ENCODE results near the gene CPA1. TPM values are rescaled to one million over a fixed set of nuclear protein-coding genes. Genes with fewer than 3 reads are reported as not detected.

CPA1 gene
- total RNA-seq, 1 experiment from 2014 or later = 7.9 TPM

DNA sequence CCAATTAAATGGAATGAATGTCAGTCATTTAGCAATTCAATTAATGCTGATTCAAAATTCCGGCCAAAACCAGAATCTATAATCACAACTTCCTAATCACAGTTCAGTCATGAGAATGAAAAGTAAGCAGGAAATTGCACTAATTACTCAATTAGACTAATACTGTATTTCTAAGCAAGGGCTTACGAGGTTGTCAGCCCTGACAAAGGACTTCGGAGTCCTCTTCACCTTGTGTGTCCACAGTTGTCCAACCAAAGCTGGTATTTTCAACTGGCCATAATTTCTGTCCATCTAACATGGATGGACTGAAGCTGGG is 17.4 kb downstream of the CPA1 start (continued):
- no peak for TF ChIP-seq ZNF425 (CRISPR knock-in tag; conservative IDR thresholded peaks at IDR 0.05)

DNA sequence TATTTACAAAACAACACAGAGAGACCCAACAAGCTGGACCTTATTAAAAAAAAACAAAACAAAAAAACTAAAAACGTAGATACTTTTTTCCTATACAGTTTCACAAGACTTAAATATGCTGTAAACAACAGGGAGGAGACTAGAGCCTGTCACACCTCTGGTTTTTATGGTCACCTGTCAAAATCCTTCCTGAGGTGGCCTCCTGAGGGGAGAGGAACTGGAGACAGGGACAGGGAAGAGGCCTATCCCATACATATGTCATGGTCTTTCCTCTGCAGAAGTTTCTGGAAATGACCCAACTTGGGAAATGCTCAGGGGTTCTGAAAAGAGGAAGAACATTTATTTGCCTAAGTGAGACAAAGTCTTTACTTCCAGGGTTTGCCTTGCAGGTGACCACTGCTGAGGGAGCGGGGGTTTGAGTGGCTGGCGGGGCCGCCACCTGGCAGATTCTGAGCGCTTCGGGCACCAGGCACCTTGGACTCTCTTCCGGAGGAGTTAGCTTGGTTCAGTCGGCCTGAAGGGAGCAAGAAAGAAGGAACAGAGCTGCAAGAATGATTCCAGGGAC is 18.3 kb downstream of the CPA1 start:
- CTCF ChIA-PET = no interaction called here
- TF ChIP-seq USF1 (CRISPR knock-in tag; IDR thresholded peaks at IDR 0.05) = no peak
- no peak for TF ChIP-seq ESRRA (CRISPR knock-in tag; IDR thresholded peaks at IDR 0.05; ENCODE audit: borderline replicate concordance)
- TF ChIP-seq, protein P1, sequence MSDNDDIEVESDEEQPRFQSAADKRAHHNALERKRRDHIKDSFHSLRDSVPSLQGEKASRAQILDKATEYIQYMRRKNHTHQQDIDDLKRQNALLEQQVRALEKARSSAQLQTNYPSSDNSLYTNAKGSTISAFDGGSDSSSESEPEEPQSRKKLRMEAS (CRISPR knock-in tag; IDR thresholded peaks at IDR 0.05) = no peak
- no peak for TF ChIP-seq FOXK1 (CRISPR knock-in tag; IDR thresholded peaks at IDR 0.05)
- TF ChIP-seq, protein P2, sequence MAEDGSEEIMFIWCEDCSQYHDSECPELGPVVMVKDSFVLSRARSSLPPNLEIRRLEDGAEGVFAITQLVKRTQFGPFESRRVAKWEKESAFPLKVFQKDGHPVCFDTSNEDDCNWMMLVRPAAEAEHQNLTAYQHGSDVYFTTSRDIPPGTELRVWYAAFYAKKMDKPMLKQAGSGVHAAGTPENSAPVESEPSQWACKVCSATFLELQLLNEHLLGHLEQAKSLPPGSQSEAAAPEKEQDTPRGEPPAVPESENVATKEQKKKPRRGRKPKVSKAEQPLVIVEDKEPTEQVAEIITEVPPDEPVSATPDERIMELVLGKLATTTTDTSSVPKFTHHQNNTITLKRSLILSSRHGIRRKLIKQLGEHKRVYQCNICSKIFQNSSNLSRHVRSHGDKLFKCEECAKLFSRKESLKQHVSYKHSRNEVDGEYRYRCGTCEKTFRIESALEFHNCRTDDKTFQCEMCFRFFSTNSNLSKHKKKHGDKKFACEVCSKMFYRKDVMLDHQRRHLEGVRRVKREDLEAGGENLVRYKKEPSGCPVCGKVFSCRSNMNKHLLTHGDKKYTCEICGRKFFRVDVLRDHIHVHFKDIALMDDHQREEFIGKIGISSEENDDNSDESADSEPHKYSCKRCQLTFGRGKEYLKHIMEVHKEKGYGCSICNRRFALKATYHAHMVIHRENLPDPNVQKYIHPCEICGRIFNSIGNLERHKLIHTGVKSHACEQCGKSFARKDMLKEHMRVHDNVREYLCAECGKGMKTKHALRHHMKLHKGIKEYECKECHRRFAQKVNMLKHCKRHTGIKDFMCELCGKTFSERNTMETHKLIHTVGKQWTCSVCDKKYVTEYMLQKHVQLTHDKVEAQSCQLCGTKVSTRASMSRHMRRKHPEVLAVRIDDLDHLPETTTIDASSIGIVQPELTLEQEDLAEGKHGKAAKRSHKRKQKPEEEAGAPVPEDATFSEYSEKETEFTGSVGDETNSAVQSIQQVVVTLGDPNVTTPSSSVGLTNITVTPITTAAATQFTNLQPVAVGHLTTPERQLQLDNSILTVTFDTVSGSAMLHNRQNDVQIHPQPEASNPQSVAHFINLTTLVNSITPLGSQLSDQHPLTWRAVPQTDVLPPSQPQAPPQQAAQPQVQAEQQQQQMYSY (CRISPR knock-in tag; IDR thresholded peaks at IDR 0.05) = no peak
- TF ChIP-seq NFATC4 (CRISPR knock-in tag; IDR thresholded peaks at IDR 0.05) = no peak
- TF ChIP-seq, protein P3, sequence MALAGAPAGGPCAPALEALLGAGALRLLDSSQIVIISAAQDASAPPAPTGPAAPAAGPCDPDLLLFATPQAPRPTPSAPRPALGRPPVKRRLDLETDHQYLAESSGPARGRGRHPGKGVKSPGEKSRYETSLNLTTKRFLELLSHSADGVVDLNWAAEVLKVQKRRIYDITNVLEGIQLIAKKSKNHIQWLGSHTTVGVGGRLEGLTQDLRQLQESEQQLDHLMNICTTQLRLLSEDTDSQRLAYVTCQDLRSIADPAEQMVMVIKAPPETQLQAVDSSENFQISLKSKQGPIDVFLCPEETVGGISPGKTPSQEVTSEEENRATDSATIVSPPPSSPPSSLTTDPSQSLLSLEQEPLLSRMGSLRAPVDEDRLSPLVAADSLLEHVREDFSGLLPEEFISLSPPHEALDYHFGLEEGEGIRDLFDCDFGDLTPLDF (CRISPR knock-in tag; IDR thresholded peaks at IDR 0.05) = no peak
- no peak for TF ChIP-seq EMX1 (CRISPR knock-in tag; IDR thresholded peaks at IDR 0.05)
- TF ChIP-seq ZNF425 (CRISPR knock-in tag; conservative IDR thresholded peaks at IDR 0.05) = no peak
- TF ChIP-seq E2F5 (CRISPR knock-in tag; IDR thresholded peaks at IDR 0.05) = no peak
- no peak for TF ChIP-seq ARID4B (CRISPR knock-in tag; IDR thresholded peaks at IDR 0.05; ENCODE audit: borderline replicate concordance)
- TF ChIP-seq, protein P4, sequence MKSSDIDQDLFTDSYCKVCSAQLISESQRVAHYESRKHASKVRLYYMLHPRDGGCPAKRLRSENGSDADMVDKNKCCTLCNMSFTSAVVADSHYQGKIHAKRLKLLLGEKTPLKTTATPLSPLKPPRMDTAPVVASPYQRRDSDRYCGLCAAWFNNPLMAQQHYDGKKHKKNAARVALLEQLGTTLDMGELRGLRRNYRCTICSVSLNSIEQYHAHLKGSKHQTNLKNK (CRISPR knock-in tag; IDR thresholded peaks at IDR 0.05) = no peak
- ATAC-seq (no peak), DNase-seq (ENCODE audit: low spot score) (no peak)
- Mint-ChIP-seq H3K9me3 (no peaks in the 10 kb centered on the region), H3K4me3 (no peak overlapping the region), H3K36me3 (peaks cover 4% of the 10 kb centered on the region), H3K27ac (no peak overlapping the region; the same call in 1 of the 2 replicates), H3K27me3 (ENCODE audit: low read depth) (no peaks in the 10 kb centered on the region; the same call in 1 of the 2 replicates), H3K4me1 (peaks cover 29% of the 10 kb centered on the region)
- POLR2A ChIA-PET = no interaction called here

Measured in WTC11 (cell line).